WI38 (cell line): ENCODE results near the gene AADACL4.

ENCODE experiments used
- H3K4me3 ChIP-seq: 2 replicates; pipeline ENCODE4 v1.5.1; 2011; ENCODE audit warnings: low read depth, mild to moderate bottlenecking, control low read depth, low read length
- TF ChIP-seq, protein P1 (sequence below): IDR thresholded peaks from 2 replicates; pipeline ENCODE4 v1.5.1; 2012; ENCODE audit warnings: low read depth, mild to moderate bottlenecking, control low read depth, low read length

Gene AADACL4

DNA sequence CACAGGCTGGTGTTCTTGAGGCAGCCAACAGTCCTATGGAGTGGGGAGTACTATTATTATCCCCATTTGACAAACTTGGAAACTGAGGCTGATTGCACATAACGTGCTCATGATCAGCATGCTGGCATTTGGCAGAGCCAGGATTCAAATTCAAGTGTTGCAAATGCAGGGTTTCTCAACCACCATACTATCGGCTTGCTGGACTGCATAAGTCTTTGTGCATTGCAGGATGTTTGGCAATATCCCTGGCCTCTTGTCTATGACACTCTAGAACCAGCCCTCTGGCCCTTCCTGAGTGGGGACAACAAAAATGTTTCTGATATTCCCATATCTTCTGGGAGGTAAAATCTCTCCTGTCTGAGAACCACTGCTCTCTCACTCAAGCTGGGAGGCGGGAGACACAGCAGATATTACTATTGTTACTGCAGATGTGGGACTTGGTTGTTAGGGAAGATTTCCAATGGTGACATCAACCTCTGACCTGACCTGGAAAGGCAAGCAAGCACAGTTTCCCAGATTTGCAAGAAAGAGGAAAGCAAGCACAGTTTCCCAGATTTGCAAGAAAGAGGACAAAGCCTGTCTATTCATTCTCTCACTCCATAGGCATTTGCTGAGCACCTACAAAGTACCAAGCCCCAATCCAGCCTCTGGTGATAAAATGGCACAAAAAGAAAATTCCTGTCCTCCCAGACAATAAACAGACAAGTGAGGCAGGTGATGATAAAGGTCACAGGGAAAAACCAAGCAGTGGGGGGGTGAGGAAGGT lies 71.0 kb downstream of the AADACL4 start:
- TF ChIP-seq, protein P1, sequence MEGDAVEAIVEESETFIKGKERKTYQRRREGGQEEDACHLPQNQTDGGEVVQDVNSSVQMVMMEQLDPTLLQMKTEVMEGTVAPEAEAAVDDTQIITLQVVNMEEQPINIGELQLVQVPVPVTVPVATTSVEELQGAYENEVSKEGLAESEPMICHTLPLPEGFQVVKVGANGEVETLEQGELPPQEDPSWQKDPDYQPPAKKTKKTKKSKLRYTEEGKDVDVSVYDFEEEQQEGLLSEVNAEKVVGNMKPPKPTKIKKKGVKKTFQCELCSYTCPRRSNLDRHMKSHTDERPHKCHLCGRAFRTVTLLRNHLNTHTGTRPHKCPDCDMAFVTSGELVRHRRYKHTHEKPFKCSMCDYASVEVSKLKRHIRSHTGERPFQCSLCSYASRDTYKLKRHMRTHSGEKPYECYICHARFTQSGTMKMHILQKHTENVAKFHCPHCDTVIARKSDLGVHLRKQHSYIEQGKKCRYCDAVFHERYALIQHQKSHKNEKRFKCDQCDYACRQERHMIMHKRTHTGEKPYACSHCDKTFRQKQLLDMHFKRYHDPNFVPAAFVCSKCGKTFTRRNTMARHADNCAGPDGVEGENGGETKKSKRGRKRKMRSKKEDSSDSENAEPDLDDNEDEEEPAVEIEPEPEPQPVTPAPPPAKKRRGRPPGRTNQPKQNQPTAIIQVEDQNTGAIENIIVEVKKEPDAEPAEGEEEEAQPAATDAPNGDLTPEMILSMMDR: no peak
- H3K4me3 ChIP-seq: no peak overlapping the region

DNA sequence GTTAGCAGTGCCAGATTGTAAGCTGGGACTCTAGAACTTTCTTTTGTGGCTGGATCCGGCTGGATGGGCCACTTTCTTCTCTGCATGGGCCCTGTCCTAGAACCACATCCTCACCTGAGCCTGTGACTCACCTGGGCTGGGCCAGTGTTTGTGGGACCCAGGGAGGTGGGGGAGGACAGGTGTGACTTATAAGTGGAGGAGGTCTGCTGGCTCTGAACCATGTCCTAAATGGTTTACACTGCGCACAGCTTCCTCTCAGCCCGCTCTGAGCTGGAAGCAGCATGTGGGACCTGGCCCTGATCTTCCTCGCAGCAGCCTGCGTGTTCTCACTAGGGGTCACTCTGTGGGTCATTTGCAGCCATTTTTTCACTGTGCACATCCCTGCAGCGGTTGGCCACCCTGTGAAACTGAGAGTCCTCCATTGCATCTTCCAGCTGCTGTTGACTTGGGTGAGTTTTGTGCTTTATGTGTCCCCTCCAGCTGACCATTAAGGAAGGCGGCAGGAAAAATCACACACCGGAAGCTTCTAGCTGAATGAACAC lies 72.1 kb downstream of the AADACL4 start, which contains the start of gene AADACL3:
AADACL3 (plus strand) TSS at position 215 of the 542 bp plus-strand sequence; CDS start at position 282, 67 bp downstream.
- TF ChIP-seq, protein P1: no peak
- no peak within 1 kb of the TSS for H3K4me3 ChIP-seq
